Mesenchymal stem cell (in vitro differentiated cells and primary cell): ENCODE results near the gene BAZ1B.
A peak's percentile ranks its signal among the peaks of the same experiment; 100 is the strongest.
"Not testable (repeated sequence)": the region's sequence is repeated elsewhere in the genome, so short reads cannot be mapped to it uniquely, and the experiment has no call there.

Experiments
- DNase-seq: peaks from one replicate; pipeline ENCODE4 v3.0.0-alpha.2; 2013
- H2AFZ ChIP-seq: one replicate; pipeline ENCODE4 v1.6.1; 2013; ENCODE audit warnings: low read depth, mild to moderate bottlenecking, control low read depth, inconsistent platforms, low read length, moderate library complexity
- H2AK5ac ChIP-seq: 2 replicates; pipeline ENCODE4 v1.6.1; 2013; ENCODE audit warnings: low read length, moderate library complexity, mild to moderate bottlenecking, inconsistent platforms; ENCODE audit not compliant: severe bottlenecking
- H2BK120ac ChIP-seq: one replicate; pipeline ENCODE4 v1.6.1; 2013; ENCODE audit warnings: low read depth, mild to moderate bottlenecking, inconsistent platforms, low read length, moderate library complexity
- H2BK12ac ChIP-seq, 2 experiments: one replicate each; pipeline ENCODE4 v1.6.1; 2013; ENCODE audit warnings: inconsistent platforms in 2 of 2, low read length in 2 of 2, mild to moderate bottlenecking in 2 of 2, moderate library complexity in 2 of 2, control low read depth in 1 of 2
- H2BK15ac ChIP-seq: one replicate; pipeline ENCODE4 v1.6.1; 2013; ENCODE audit warnings: mild to moderate bottlenecking, low read depth, inconsistent platforms; ENCODE audit not compliant: poor library complexity, severe bottlenecking
- H2BK5ac ChIP-seq: 2 replicates; pipeline ENCODE4 v1.6.1; 2013; ENCODE audit warnings: low read depth, mild to moderate bottlenecking, low read length, control low read depth, inconsistent platforms; ENCODE audit not compliant: poor library complexity, severe bottlenecking
- H3K14ac ChIP-seq, 2 experiments: one replicate each; pipeline ENCODE4 v1.6.1; 2013; ENCODE audit warnings: inconsistent platforms in 2 of 2, low read length in 2 of 2, control low read depth in 1 of 2, mild to moderate bottlenecking in 1 of 2, moderate library complexity in 1 of 2
- H3K18ac ChIP-seq, 2 experiments: one replicate each; pipeline ENCODE4 v1.6.1; 2013; ENCODE audit warnings: inconsistent platforms in 2 of 2, low read length in 2 of 2, control low read depth in 1 of 2, low read depth in 1 of 2, mild to moderate bottlenecking in 1 of 2
- H3K23ac ChIP-seq, 2 experiments: one replicate each; pipeline ENCODE4 v1.6.1; 2013; ENCODE audit warnings: inconsistent platforms in 2 of 2, low read length in 2 of 2, mild to moderate bottlenecking in 2 of 2, moderate library complexity in 2 of 2, control low read depth in 1 of 2
- H3K27ac ChIP-seq: 2 replicates; pipeline ENCODE4 v1.5.1; 2013; ENCODE audit warnings: mild to moderate bottlenecking, moderate library complexity, low read length, control low read depth, inconsistent platforms; ENCODE audit not compliant: poor library complexity, severe bottlenecking
- H3K27me3 ChIP-seq, 2 experiments: 2 replicates each; pipeline versions ENCODE4 v1.6.1 to v1.7.0; 2013; ENCODE audit warnings: low read length in 2 of 2, mild to moderate bottlenecking in 2 of 2, moderate library complexity in 2 of 2, control low read depth in 1 of 2, inconsistent platforms in 1 of 2; ENCODE audit not compliant: control insufficient read depth in 1 of 2, insufficient read depth in 1 of 2
- H3K36me3 ChIP-seq, 2 experiments: 2 replicates each; pipeline versions ENCODE4 v1.6.1 to v1.7.0; 2013; ENCODE audit warnings: low read length in 2 of 2, control low read depth in 1 of 2, inconsistent platforms in 1 of 2, low read depth in 1 of 2, mild to moderate bottlenecking in 1 of 2; ENCODE audit not compliant: insufficient read depth in 2 of 2, control insufficient read depth in 1 of 2
- H3K4ac ChIP-seq, 2 experiments: one replicate each; pipeline ENCODE4 v1.6.1; 2013; ENCODE audit warnings: inconsistent platforms in 2 of 2, low read length in 2 of 2, mild to moderate bottlenecking in 2 of 2, moderate library complexity in 2 of 2, control low read depth in 1 of 2, low read depth in 1 of 2
- H3K4me1 ChIP-seq: 2 replicates; pipeline ENCODE4 v1.6.1; 2013; ENCODE audit warnings: low read depth, low read length, control low read depth; ENCODE audit not compliant: control insufficient read depth, insufficient read depth
- H3K4me2 ChIP-seq: 2 replicates; pipeline ENCODE4 v1.6.1; 2013; ENCODE audit warnings: low read length, mild to moderate bottlenecking, inconsistent platforms; ENCODE audit not compliant: poor library complexity, severe bottlenecking
- H3K4me3 ChIP-seq, 2 experiments: 2 replicates each; pipeline versions ENCODE4 v1.5.1 to v1.7.0; 2013; ENCODE audit warnings: low read length in 2 of 2, mild to moderate bottlenecking in 2 of 2, control low read depth in 1 of 2, low read depth in 1 of 2; ENCODE audit not compliant: insufficient read depth in 1 of 2
- H3K79me1 ChIP-seq: replicated peaks from 2 replicates; pipeline ENCODE4 v1.6.1; 2013; ENCODE audit warnings: mild to moderate bottlenecking, control low read depth, low read length, inconsistent platforms; ENCODE audit not compliant: poor library complexity, severe bottlenecking
- H3K9ac ChIP-seq: 2 replicates; pipeline ENCODE4 v1.7.0; 2013; ENCODE audit warnings: mild to moderate bottlenecking, low read length, moderate library complexity
- H3K9me3 ChIP-seq: 2 replicates; pipeline ENCODE4 v1.7.0; 2013; ENCODE audit warnings: mild to moderate bottlenecking, low read length; ENCODE audit not compliant: control insufficient read depth
- H4K8ac ChIP-seq: one replicate; pipeline ENCODE4 v1.6.1; 2013; ENCODE audit warnings: inconsistent platforms, mild to moderate bottlenecking, low read length, moderate library complexity
- H4K91ac ChIP-seq: one replicate; pipeline ENCODE4 v1.6.1; 2013; ENCODE audit warnings: mild to moderate bottlenecking, low read length, inconsistent platforms
- WGBS: methylation state at CpG from one replicate; pipeline ENCODE4 v1.1.7; 2013; ENCODE audit warnings: mixed read lengths; 5-methylcytosine and 5-hydroxymethylcytosine counted together

The BAZ1B gene

DNA sequence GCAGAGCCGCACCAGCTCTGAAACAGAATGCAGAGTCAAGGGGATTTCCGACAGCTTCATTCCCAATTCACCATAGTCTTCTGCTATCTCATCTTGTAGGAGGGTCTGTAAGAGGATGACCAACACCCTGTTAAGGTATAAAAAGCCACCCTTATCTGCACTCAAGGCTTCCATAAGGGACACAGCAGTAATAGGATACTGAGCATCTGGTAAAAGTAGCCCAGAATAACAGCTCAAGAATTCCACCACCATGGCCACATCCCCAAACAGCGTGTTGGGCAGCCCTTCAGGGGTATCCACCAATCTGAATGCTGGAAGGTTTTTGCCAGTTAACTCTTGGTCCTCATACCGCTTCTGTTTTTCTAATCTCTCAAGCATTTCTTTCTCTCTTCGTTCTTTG lies 44.7 kb downstream of the BAZ1B start:
- H3K36me3 ChIP-seq, result peaks cover 38 to 76% of the 10 kb centered on the region in 2 experiments
- H2AFZ ChIP-seq, result no peak overlapping the region
- no peak overlapping the region for H2BK5ac ChIP-seq
- no peak overlapping the region for H2BK120ac ChIP-seq
- no peak overlapping the region for H3K4me3 ChIP-seq
- no peaks in the 10 kb centered on the region for H3K4me1 ChIP-seq
- H2AK5ac ChIP-seq, result no peak overlapping the region
- DNase-seq, result no peak
- H3K23ac ChIP-seq, result no peak overlapping the region
- WGBS, result 96% methylated on average over 5 of the region's 5 CpGs
- no peak overlapping the region for H2BK12ac ChIP-seq
- no peaks in the 10 kb centered on the region for H3K9me3 ChIP-seq
- no peak overlapping the region for H3K14ac ChIP-seq
- no peak overlapping the region for H3K9ac ChIP-seq
- H4K91ac ChIP-seq, result no peak overlapping the region
- H3K18ac ChIP-seq, result no peak overlapping the region
- H3K4ac ChIP-seq, result no peak overlapping the region
- H4K8ac ChIP-seq, result no peak overlapping the region
- H2BK15ac ChIP-seq, result no peak overlapping the region
- no peak overlapping the region for H3K4me2 ChIP-seq
- H3K27me3 ChIP-seq, result no peaks in the 10 kb centered on the region
- H3K79me1 ChIP-seq, result peaks cover 20% of the 10 kb centered on the region
- no peak overlapping the region for H3K27ac ChIP-seq

- H3K36me3 ChIP-seq, result peaks cover 27 to 85% of the 10 kb centered on the region in 2 experiments
- no peak overlapping the region for H3K4me2 ChIP-seq
Observed at GRCh38 chr7:73470208-73470607, 51.9 kb downstream of the BAZ1B start.

GRCh38 chr7:73467046-73467445 lies 55.0 kb downstream of the BAZ1B start:
- not testable (repeated sequence) for H4K91ac ChIP-seq
- H3K36me3 ChIP-seq, result peaks cover 33 to 93% of the 10 kb centered on the region in 2 experiments

More at GRCh38 chr7:73470208-73470607, 51.9 kb downstream of the BAZ1B start:
- Histone ChIP-seq H2BK120ac (no peak overlapping the region), H3K18ac (no peak overlapping the region), H2BK12ac (no peak overlapping the region), H3K79me1 (peaks cover 19% of the 10 kb centered on the region), H2AFZ (no peak overlapping the region), H2BK15ac (no peak overlapping the region), H3K27ac (no peak overlapping the region), H3K9ac (peak overlapping the region; percentile 16), H3K4me1 (no peaks in the 10 kb centered on the region), H3K4me3 (no peak overlapping the region), H3K4ac (no peak overlapping the region), H4K91ac (no peak overlapping the region), H3K27me3 (no peaks in the 10 kb centered on the region), H3K14ac (no peak overlapping the region), H3K9me3 (no peaks in the 10 kb centered on the region), H3K23ac (no peak overlapping the region), H4K8ac (no peak overlapping the region), H2AK5ac (no peak overlapping the region), H2BK5ac (no peak overlapping the region)
- WGBS, result 100% methylated on average over 4 of the region's 5 CpGs
- DNase-seq, result no peak

DNA sequence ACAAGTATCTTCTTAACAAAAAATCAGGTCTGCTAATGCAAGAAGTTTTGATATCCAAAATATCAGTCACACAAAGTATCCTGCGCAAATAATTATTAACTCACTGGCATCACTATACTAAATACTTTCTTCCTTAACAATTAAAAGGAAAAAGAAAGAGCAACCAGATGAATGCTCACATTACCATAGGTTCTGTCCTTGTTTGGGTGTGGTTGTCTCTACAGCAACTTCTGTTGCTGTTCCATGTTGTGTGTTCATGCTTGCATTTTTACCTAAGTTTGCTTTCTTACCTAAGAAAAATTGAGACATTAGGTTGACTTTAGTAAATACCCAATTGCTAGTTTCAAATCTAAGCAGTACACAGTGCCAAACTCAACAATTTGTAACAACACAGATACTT lies 56.0 kb downstream of the BAZ1B start:
- Histone ChIP-seq H3K9me3 (no peaks in the 10 kb centered on the region), H2BK5ac (no peak overlapping the region), H3K27ac (no peak overlapping the region), H4K91ac (no peak overlapping the region), H3K23ac (no peak overlapping the region), H2BK15ac (no peak overlapping the region), H3K14ac (no peak overlapping the region), H2BK120ac (no peak overlapping the region), H3K4me3 (no peak overlapping the region), H3K4me1 (no peaks in the 10 kb centered on the region), H3K79me1 (peaks cover 30% of the 10 kb centered on the region), H3K4me2 (no peak overlapping the region), H2AFZ (no peak overlapping the region), H3K18ac (no peak overlapping the region), H3K4ac (no peak overlapping the region), H2AK5ac (no peak overlapping the region), H3K36me3 (peaks cover 38 to 94% of the 10 kb centered on the region in 2 experiments), H2BK12ac (no peak overlapping the region), H4K8ac (no peak overlapping the region), H3K9ac (no peak overlapping the region), H3K27me3 (no peaks in the 10 kb centered on the region)
- DNase-seq, result no peak
- 100% methylated on average over 1 of the region's 1 CpG for WGBS

More at GRCh38 chr7:73467046-73467445, 55.0 kb downstream of the BAZ1B start:
- H2AFZ ChIP-seq, DNase-seq, H3K4ac ChIP-seq, H3K4me1 ChIP-seq, H3K9ac ChIP-seq, H2BK5ac ChIP-seq, H3K9me3 ChIP-seq, H3K23ac ChIP-seq, H4K8ac ChIP-seq, H2BK12ac ChIP-seq, H3K27me3 ChIP-seq, H3K14ac ChIP-seq, H2BK15ac ChIP-seq, H2AK5ac ChIP-seq, H3K27ac ChIP-seq, H3K4me2 ChIP-seq, H3K4me3 ChIP-seq, H2BK120ac ChIP-seq, H3K18ac ChIP-seq: not testable (repeated sequence)
- 99% methylated on average over 5 of the region's 6 CpGs for WGBS
- peaks cover 25% of the 10 kb centered on the region for H3K79me1 ChIP-seq
